ENCODE data around the gene GALE.
"Not testable (repeated sequence)": the region's sequence is repeated elsewhere in the genome, so short reads cannot be mapped to it uniquely, and the experiment has no call there.

Gene GALE

DNA sequence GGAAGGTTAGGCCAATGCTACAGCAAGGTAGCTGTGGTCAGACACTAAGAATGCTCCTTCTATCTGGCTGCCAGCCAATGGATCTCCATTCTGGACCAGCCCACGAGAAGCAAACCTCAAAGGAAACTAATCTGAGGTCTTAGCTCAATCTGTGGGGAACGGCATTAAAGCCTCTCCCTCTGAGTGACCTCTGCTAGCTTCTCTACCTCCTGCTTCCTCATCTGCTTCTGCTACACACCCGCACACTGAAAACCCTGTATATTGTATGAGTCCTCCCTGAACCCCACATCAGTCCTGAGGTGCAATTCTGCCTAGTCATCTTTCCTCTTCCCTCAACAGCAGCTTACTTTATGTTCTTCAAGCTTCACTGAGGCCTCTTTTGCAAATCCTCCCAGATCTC, 6.9 kb upstream of the GALE start:
- DNase-seq, result no peak

DNA sequence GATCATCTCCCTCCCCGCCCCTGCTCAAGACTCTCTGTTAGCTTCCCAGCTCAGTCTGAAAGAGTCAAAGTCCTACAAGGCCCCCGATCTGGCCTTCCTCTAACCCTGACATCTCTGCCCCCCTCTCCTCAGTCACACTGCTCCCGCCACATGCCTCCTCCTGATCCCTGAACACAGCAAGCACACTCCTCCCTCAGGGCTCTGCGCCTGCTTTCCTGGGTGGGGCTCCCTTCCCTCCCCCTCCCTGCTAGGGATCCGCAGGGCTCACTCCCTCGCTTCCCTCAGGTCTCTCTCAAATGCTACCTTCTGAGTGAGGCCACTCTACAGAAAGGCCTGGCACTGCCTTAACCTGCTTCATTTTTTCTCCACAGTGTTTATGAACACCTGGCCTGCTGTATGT, 5.7 kb upstream of the GALE start:
- no peak for DNase-seq

DNA sequence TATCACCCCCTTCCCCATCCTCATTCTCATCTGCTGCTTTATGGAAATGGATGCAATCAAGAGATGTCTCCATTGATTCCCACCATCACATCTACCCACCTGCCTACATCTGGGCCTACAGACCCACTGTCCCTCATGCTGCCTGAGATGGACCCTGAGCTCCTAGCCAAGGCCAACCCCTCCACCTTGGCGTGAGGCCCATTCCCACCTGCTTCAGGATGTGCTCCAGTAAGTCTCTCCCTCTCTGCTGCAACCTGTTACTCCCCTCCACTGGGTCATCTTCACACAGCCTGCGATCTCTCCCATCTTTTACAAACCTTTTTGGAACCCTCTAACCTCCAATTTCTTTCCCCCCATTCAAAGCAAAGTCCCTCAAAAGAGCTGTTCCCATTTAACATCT, 4.5 kb upstream of the GALE start:
- DNase-seq, result no peak

DNA sequence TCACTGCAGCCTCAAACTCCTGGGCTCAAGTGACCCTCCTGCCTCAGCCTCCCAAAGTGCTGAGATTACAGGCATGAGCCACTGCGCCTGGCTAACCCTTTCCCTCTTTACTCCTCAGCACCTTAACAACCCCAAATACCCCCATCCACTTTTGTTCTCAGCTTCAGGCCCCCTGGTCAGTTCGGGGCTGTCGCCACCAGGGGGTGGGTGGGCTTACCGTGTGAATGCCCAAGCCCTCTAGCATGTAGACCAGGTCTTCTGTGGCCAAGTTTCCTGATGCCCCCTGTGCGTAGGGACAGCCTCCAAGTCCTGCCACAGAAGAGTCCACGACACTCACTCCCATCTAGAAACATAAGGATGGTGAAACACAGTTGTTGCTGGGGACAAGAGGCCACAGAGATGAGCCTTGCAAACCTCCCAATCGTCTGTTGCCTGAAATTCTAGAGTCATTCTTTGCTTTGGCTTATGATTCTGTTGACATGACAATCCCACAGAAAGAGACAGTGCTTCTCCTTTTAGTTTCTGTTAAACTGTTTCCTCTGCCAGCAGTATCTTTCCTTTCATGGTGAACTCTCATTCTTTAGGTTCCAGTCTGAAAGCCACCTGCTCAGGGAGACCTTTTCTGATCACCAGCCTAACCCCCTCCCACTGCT, 3.8 kb upstream of the GALE start:
- DNase-seq, result no peak

DNA sequence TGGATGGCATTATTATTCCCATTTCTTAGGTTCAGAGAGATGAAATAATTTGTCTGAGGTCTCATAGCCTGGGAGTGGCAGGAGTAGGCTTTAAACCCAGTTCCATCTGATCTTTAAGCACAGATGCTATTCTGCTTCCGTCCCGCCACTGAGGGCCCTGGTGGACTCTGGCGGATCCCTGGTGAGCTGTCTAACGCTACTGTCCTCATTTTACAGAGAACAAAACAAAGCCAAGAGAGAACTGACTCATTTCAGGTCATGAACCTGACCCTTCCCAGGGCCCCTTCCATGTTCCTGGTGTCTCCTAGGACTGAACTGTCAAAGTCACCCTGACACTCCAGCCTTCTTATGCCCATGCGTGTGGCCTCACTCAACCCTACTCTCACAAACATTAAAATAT, 3.1 kb upstream of the GALE start:
- DNase-seq, result no peak

DNA sequence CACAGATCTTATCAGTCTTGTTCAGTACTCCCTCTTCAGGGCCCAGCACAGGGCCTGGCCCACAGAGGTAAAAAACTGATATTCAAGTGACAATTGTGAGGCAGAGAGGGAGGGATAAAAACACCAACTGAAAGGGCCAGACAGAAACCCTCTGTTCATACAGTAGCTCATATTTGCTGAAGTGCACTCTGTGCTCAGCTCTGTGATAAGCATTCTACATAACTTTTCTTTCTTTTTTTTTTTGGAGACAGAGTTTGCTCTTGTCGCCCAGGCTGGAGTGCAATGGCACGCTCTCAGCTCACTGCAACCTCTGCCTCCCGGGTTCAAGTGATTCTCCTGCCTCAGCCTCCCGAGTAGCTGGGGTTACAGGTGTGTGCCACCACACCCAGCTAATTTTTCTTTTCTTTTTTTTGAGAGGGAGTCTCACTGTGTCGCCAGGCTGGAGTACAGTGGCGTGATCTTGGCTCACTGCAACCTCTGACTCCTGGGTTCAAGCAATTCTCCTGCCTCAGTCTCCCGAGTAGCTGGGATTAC, 2.3 kb upstream of the GALE start:
- DNase-seq, result not testable (repeated sequence)

DNA sequence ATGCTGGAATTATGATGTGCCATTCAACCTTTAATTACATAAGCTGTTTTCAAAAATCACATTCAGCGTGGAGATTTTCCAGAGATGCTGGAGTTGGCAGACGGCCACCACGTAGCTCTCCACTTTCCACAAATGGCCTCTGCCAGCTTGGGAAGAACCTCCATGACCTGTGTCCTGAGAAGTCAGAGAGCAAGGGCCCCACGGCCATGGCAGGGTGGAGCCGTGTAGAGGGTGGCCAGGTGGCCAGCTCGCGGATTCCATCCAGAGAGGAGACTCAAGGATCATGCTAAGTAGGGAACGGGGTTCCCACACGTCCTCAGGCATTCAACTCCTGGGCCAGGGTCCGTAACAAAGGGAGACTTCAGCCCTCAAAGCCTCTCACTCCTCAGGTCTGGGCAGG, 1.3 kb upstream of the GALE start:
- no peak for DNase-seq

DNA sequence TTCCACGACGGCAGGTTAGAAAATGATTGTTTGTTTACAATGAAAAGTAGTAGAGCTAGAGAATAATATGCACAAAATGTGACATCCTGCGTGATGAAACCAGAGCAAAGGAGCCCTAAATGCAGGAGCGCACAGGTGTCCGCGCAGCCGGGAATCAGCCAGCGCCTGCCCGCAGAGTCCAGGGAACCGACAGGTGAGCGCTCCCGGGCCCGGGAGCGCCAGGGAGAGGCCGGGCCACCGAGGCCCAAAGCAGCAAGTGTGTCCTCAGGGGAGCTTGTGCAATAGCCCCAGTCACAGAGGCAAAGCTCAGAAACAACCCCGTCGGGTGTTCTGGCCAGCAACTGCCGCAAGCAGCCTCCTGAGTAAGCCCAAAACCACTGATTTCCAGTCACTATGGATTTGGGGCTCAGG, 789 bp upstream of the GALE start:
- no peak for DNase-seq

DNA sequence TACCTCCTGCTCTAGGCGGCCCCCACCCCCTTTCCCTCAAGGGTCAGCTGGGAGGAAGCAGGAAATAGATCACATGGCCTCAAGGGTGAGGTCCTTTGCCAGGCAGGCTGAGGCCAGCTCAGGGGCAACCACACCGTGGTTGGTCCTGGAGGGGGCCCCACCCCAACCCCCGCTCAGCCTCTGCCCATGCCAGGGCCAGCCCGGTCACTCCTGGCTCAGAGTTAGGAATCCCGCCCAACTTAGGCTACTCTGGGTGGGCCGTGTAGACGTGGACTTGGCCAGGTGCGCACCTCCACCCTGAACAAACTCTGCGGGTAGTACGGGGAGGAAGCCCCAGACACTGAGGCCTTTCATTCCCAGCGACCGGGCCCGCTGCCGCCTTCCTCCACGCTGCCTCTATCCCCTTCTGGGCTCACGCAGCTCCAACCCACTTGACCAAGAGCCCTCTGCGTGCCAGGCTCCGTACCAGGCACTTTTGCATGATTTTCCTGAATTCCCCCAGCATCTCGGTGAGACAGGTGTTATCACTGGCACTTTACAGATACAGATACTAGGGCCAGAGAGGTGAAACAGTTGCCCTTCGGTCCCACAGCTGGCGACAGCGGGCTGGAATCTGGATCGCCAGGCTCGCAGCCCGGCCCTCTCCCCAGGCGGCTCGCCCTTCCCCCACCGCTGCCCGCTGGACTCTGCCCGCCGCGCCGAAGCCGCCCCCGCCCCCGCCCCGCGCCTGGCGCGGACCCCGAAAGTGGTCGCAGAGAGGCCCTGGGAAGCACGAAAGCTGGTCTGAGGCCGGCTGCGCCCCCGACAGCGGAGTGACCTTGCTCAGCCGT, 769 bp downstream of the GALE start:
- peak; percentile 64 for DNase-seq

DNA sequence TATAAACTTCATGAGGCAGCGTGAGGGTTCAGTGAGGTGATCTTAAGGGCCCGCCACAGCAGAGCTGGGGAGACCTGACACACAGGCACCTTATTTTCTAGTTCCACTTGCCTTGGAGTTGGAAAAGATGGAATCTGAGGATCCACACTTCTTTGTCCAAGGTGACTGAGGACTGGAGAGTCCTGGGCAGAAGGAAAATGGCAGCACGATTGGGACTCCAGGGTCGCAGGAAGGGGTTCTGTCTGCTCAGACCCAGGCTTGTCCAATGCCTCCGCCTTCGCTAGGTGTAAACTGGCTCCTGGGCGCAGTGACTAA, 1.3 kb downstream of the GALE start:
- no peak for DNase-seq

DNA sequence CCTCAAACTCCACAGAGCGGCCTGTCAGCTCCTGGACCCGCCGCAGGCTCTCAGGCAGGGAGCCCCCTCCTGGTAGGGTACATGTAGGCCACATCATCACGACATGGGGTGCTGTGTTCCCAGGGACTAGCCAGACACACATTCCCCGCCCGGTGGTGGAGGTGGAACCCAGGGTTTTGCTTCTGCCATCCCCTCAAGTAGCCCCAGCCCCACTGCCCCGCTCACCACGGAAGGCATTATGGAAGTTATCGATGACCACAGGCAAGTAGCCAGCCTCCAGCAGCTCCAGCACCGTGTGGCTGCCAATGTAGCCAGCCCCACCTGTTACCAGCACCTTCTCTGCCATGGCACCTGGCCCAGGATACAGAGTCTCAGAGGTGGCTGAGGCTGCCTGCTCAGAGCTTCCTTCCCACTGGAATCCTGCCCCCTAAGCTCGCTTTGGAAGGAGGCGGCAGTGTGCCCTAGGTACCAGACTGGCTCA, 1.9 kb downstream of the GALE start:
- DNase-seq, result no peak

DNA sequence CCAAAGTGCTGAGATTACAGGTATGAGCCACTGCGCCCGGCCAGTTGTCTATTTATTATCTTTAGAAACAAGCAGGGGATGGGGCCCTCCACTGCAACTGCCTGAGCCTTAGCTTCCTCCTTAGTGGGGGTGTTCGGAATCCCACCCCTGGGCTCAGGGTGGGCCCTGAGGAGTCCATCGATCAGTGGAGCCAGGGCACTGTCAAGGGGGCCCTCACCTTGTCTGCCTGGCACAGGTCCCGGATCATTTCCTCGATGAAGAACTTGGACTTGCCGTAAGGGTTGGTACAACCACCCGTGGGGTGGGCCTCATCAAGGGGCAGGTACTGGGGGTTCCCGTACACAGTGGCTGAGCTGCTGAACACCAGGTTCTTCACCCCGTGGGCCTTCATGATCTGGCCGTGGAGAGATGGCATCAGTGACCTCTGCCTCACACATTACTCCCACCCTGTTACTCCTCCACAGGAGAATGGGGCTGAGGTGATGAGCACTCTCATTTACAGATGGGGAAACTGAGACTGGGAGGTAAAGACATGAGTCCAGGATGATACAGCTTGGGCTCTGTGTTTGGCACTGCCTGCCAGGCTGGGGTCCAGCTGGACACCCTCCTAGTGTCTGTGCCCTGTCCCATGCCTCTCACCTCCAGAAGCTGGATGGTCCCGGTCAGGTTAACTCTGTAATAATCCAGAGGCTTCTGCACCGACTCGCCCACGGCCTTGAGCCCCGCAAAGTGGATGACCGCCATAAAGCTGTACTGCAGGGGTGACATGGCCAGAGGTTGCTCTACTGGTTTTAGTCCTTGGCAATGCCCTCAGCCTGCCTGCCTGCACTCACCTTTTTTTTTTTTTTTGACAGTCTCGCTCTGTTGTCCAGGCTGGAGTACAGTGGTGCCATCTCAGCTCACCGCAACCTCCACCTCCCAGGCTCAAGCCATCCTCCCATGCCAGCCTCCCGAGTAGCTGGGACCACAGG, 2.8 kb downstream of the GALE start:
- no peak for DNase-seq

DNA sequence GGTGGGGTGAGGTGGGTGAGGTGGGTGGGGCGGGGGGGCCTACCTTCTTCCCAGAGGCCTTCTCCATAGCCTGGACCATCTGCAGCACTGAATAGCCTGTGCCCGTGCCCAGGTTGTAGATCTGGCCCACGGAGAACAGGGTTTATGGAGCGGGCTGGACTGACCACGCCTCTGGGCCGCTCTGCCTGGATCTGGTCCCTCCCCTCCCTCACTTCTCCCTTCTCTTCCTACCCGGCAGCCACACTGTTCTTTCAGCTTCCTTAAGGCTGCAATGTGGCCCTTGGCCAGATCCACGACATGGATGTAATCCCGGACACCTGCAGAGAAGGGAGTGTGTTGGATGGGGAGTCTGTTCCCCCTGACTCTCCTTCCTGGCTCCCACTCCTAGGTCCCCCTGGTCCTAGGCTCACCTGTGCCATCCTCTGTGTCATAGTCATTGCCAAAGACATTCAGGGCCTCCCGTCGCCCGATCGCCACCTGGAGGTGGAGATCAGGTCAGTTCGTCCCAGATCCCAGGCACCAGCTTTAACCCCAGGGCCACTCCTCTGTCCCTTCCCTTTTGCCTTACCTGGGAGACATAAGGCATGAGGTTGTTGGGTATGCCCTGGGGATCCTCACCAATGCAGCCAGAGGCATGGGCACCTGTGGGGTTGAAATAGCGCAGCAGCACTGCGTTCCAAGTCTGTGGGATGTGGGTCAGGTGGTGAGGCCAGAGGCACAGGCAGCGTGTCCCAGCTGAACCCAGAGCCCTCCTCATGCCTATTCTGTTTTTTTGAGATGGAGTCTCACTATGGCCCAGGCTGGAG, 3.9 kb downstream of the GALE start:
- DNase-seq, result no peak

DNA sequence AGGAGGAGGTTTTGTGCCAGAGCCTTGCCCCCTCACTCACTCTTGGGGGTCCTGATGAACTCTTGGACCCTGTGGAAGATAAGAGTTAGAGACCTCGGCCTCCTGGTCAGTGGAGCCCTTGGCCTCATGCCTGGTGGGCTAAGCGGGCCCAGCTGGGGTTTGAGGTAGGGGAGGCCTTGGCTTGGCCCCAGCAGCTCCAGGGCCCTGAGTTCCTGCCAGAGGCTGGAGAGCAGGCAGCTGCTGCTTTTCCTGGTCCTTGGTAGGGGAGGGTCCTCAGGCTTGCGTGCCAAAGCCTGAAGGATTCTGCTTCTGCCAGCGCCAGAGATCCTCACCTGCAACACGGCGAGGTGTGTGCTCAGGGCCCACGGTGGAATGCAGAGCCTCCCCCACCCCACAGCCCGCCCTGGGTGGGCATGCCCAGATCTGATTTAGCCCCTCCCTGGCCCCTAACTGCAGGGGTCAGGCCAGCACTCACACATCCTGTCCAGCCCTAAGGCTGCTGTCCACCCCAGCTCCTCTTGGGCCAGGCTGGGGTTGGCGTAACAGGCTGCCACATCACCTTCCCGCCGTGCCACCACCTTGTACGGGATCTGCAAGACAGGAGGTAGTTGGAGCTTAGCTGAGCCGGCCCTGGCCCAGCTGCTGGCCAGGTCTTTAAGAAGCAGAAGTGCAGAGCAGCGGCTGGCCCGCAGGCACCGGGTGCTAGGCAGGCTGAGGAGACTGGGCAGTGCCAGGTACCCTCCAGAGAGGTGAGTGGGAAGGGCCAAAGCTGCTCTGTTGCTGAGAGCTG, 4.7 kb downstream of the GALE start:
- DNase-seq, result no peak

DNA sequence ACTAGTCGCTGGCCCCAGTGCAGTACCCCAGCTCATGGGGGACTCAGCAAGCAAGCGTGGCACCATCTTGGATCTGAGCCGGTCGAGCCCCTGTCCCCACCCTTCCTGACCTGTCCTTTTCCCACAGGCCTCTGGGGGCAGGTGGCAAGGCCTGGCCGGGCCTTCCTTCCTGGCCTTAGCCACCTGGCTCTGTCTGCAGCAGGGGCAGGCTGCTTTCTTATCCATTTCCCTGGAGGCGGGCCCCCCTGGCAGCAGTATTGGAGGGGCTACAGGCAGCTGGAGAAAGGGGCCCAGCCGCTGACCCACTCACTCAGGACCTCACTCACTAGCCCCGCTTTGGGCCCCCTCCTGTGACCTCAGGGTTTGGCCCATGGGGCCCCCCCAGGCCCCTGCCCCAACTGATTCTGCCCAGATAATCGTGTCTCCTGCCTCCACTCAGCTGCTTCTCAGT, 5.8 kb downstream of the GALE start:
- not testable (repeated sequence) for DNase-seq

DNA sequence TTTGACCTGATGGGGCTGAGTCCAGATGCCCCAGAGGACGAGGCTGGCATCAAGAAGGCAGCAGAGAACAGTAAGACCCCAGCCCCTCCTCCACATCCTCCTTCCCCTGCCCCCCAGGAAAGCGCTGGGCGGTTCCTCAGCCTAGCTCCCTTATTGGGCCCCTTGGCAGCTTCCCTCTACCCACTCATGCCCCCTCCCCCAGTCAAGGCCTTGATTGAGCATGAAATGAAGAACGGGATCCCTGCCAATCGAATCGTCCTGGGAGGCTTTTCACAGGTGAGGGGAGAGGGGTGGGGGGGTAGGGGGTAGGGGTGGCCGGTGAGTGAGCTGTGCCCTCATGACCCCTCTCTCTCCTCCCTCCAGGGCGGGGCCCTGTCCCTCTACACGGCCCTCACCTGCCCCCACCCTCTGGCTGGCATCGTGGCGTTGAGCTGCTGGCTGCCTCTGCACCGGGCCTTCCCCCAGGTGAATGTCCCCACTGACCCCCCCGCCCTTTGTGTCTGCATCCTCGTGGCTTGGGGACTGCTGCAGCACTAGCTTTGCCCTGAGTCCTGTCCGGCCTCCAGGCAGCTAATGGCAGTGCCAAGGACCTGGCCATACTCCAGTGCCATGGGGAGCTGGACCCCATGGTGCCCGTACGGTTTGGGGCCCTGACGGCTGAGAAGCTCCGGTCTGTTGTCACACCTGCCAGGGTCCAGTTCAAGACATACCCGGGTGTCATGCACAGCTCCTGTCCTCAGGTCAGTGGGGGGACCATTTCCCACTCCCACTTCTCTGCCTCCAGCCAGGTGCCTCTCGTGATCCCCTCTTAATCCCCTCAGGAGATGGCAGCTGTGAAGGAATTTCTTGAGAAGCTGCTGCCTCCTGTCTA, 6.5 kb downstream of the GALE start:
- DNase-seq, result no peak

DNA sequence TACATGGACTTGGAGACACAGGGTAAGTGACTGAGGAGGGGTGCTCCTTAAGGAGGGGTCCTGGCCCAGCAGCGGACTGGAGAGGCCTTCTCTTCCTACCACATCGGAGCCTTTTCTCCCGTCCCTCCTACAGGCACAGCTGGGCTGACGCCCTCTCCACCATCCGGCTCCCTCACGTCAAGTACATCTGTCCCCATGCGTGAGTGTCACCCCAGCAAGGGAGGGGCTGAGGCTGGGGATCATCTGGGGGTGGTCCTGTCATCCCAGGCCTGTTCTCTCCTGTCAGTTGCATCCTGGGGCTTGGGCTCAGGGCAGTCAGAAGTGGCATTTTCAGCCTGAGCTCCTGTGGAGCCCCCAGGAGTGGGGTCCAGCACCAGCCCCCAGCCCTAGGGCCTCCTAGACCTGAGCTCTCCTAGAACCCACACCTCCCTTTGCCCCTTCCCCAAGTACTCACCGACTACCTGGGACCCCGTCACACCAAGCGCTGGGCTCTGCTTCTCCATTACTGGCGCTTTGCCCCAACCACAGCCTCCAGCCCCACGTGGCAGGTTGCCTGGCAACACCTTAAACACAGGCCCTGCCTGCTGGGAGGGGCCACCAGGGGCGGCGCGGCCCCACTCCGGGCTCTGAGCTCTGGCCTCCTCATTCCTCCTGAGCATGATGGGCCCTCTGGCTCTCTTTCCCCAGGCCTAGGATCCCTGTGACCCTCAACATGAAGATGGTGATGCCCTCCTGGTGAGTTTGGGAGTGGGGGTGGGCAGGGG, 7.4 kb downstream of the GALE start:
- DNase-seq, result peak; percentile 60

DNA sequence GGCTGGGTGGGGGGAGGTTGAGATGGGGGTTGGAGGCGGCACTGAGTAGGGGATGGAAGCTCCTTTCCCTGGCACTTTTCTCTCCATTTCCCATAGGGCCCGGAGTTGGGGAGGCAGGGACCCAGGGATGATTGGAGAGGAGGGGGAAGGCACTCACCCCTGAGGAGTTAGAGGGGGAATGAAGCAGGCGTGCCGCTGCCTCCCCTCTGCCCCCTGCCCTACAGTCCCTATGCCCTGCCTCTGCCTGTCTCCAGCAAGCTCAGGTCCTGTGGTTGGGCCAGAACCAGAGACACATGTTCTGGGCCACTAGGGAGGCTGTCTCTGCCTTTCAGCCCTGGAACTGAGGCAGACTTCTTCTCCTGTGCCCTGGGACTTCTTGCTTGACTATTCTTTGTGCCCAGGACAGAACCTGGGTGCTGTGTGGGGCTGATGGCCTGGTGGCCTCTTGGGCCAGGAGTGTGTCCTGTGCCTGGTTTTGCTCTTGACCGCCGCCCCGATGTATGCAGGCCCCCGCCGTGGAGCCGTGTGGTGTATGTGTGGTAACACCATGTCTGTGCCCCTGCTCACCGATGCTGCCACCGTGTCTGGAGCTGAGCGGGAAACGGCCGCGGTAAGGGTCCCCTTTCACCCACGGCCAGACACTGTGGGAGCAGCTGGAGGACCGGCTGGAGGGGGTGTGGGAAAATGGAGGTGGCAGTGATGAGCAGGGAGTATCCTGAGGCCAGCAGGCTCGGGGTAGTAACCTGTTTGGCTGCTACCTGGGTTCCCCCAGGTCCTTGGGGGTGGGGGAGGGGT, 8.2 kb downstream of the GALE start:
- no peak for DNase-seq

Measured in stimulated activated CD8-positive, alpha-beta memory T cell treated with anti-CD3 and anti-CD28 coated beads, Interleukin-4, amount 100 ng/mL, for 48 hours (primary cell).